Body of pancreas (tissue), 4 donors: ENCODE measurements around the gene S100A14. TPM values are rescaled to one million over a fixed set of nuclear protein-coding genes. Genes with fewer than 3 reads are reported as not detected.

Source experiments
- ATAC-seq: fragments of 150-250 bp; one replicate; pipeline ENCODE4 v1.9.1; 2016
- DNase-seq, 4 donors: peaks; one replicate each; pipeline ENCODE4 v3.0.0-alpha.2; 2019
- H3K27ac ChIP-seq, 4 donors: fragments of 200-600 bp; sonication (generic); 1 replicate in 3 of 4; 2 replicates in 1 of 4; pipeline versions ENCODE4 v1.5.1 to v1.6.1; 2016 to 2019; ENCODE audit warnings: mild to moderate bottlenecking in 1 of 4, mixed read lengths in 1 of 4, moderate library complexity in 1 of 4
- H3K27me3 ChIP-seq, 2 donors: fragments of 200-600 bp; sonication (generic); one replicate each; pipeline ENCODE4 v1.6.0; 2016; ENCODE audit warnings: mild to moderate bottlenecking in 1 of 2
- H3K36me3 ChIP-seq, 2 donors: fragments of 200-600 bp; sonication (generic); replicated peaks in 1 of 2; 2 replicates each; pipeline ENCODE4 v1.5.1; 2016; ENCODE audit warnings: low read depth in 2 of 2; ENCODE audit not compliant: insufficient read depth in 1 of 2
- H3K4me1 ChIP-seq: fragments of 200-600 bp; sonication (generic); one replicate; pipeline ENCODE4 v1.6.0; 2016
- H3K4me3 ChIP-seq, 2 donors: fragments of 200-600 bp; sonication (generic); 1 replicate in 1 of 2; 2 replicates in 1 of 2; pipeline ENCODE4 v1.5.1; 2016 to 2019
- H3K9me3 ChIP-seq, 3 donors: fragments of 200-600 bp; sonication (generic); 1 replicate in 2 of 3; 2 replicates in 1 of 3; pipeline ENCODE4 v1.5.1; 2016
- POLR2A ChIP-seq, 3 donors: fragments of 450-650 bp; IDR thresholded peaks; one replicate each; pipeline ENCODE4 v1.6.1; 2016; ENCODE audit warnings: antibody characterized with exemption in 3 of 3, mild to moderate bottlenecking in 2 of 3
- WGBS, 2 donors: methylation state at CpG; one replicate each; pipeline ENCODE4 v1.1.5; 2017; 5-methylcytosine and 5-hydroxymethylcytosine counted together
- intact Hi-C: fragments of 100-400 bp; cut with DNase I; formaldehyde crosslinking; loops from one replicate; pipeline ENCODE4 v1.15.1; 2023
- total RNA-seq, 2 donors: library from RNA; depleted of rRNA; stranded (reverse); fragments of >200 nt; gene quantifications; one replicate each; pipeline ENCODE4 v1.1.0, GENCODE V29; 2016
- TF ChIP-seq, protein P1 (sequence below), 7 experiments: fragments of 450-650 bp in 4 of 7; fragments of 200-600 bp in 3 of 7; sonication (generic) in 3 of 7; IDR thresholded peaks; one replicate each; pipeline ENCODE4 v1.5.1; 2016 to 2019; ENCODE audit warnings: antibody characterized with exemption in 7 of 7

Gene S100A14
- total RNA-seq, 2 donors from 2014 or later: 12.2 to 30.4 TPM

DNA sequence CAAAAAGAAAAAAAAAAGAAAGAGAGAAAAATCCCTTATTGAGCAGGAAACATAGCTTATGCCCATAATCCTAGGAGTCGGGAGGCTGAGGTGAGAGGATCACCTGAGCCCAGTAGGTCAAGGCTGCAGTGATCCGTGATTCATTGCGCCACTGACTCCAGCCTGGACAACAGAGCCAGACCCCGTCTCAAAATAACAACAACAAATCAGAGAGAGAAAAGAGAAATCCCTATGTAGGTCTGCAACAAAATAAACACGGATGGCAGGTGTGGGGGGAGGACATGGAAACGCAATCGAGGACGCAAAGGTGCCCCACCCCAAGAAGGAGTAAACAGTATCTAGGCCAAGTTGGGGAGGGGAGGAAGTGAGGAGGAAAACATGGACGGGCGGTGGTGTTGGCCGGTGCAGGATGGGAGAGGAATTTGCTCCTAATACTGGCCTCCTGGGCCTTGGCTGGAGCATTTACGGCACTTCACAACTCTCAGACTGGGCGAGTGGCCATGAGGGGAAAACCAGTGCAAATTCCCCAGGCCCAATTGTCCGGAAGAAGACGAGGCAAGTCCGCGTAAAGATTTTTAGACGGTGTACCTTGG, 17.1 kb upstream of the S100A14 start:
- intact Hi-C loops: no loop called here
- no peak for TF ChIP-seq POLR2A (IDR thresholded peaks at IDR 0.05)
- TF ChIP-seq, protein P1, sequence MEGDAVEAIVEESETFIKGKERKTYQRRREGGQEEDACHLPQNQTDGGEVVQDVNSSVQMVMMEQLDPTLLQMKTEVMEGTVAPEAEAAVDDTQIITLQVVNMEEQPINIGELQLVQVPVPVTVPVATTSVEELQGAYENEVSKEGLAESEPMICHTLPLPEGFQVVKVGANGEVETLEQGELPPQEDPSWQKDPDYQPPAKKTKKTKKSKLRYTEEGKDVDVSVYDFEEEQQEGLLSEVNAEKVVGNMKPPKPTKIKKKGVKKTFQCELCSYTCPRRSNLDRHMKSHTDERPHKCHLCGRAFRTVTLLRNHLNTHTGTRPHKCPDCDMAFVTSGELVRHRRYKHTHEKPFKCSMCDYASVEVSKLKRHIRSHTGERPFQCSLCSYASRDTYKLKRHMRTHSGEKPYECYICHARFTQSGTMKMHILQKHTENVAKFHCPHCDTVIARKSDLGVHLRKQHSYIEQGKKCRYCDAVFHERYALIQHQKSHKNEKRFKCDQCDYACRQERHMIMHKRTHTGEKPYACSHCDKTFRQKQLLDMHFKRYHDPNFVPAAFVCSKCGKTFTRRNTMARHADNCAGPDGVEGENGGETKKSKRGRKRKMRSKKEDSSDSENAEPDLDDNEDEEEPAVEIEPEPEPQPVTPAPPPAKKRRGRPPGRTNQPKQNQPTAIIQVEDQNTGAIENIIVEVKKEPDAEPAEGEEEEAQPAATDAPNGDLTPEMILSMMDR (IDR thresholded peaks at IDR 0.05): no peak
- Histone ChIP-seq H3K4me3 (no peak overlapping the region), H3K27me3 (no peaks in the 10 kb centered on the region), H3K4me1 (peaks cover 39% of the 10 kb centered on the region), H3K9me3 (no peaks in the 10 kb centered on the region), H3K27ac (peak overlapping the region; percentile 99 to 100 (median 100)), H3K36me3 (no peaks in the 10 kb centered on the region)
- WGBS, 2 donors: 28 to 61% methylated on average over 18 of the region's 18 CpGs
- no peak for DNase-seq
- peak; percentile 30 for ATAC-seq

DNA sequence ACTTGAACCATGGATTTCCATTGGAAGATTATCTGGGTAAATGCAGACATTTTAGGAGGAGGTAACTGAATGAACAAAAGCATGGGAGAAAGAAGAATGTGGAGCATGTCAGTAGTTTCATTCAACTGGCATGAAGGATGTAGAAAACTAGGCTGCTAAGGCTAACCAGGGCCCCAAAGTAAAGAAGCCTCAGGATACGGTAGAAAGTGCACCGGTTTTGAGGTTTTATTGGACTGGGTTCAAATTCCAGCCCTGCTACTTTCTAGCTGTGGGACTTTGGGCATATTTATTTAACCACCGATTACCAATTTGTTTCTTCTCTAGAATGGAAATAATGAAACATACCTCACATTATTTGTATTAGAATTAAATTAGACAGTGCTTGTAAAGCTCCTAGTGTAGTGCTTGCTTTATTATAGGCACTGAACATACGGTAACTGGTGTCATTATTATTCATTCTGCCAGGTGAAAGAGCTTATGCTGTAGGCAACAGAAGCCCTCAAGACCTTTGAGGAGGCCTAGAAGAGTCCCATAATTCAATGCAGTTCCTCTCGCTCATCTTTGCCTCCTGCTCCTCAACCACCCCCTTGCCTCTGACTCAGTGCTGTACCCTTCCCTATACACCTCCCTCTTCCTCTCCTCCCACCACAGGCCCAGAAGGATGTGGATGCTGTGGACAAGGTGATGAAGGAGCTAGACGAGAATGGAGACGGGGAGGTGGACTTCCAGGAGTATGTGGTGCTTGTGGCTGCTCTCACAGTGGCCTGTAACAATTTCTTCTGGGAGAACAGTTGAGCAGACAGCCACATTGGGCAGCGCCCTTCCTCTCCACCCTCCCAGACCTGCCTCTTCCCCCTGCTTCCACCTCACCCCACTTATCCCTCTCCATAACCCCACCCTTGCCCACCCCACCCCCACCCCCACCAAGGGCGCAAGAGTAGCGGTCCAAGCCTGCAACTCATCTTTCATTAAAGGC, 15.2 kb upstream of the S100A14 start:
- TF ChIP-seq POLR2A (IDR thresholded peaks at IDR 0.05): no peak
- TF ChIP-seq, protein P1 (IDR thresholded peaks at IDR 0.05): no peak
- 68 to 69% methylated on average over 10 of the region's 10 CpGs for whole genome bisulfite sequencing, 2 donors
- Histone ChIP-seq H3K27me3 (no peaks in the 10 kb centered on the region), H3K4me3 (no peak overlapping the region), H3K27ac (no peak overlapping the region), H3K9me3 (no peaks in the 10 kb centered on the region), H3K4me1 (peaks cover 39% of the 10 kb centered on the region), H3K36me3 (no peaks in the 10 kb centered on the region)
- DNase-seq (no peak), ATAC-seq (no peak)
- intact Hi-C loops: no loop called here

DNA sequence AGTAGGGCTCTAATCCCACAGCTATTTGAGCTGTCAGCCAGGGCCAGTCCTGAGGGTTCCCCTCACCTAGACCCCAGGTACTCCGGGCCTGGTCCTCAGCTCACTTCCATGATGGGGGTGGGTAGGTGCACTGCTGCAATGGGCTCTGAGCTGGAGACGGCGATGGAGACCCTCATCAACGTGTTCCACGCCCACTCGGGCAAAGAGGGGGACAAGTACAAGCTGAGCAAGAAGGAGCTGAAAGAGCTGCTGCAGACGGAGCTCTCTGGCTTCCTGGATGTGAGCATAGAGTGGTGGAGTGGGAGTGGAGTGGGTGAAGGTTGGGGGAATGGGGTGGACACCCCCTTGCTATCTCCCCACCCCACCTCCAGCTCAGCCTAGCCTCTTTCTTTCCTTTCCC, 14.3 kb upstream of the S100A14 start:
- ATAC-seq: no peak
- Histone ChIP-seq H3K27ac (peak overlapping the region in 1 of 4 donors; percentile 16), H3K4me1 (peaks cover 35% of the 10 kb centered on the region), H3K9me3 (no peaks in the 10 kb centered on the region), H3K4me3 (no peak overlapping the region), H3K27me3 (no peaks in the 10 kb centered on the region), H3K36me3 (no peaks in the 10 kb centered on the region)
- DNase-seq: no peak
- 77 to 94% methylated on average over 5 to 6 of the region's 7 CpGs for WGBS, 2 donors
- TF ChIP-seq POLR2A (IDR thresholded peaks at IDR 0.05): no peak
- TF ChIP-seq, protein P1 (IDR thresholded peaks at IDR 0.05): no peak
- intact Hi-C loops: no loop called here

DNA sequence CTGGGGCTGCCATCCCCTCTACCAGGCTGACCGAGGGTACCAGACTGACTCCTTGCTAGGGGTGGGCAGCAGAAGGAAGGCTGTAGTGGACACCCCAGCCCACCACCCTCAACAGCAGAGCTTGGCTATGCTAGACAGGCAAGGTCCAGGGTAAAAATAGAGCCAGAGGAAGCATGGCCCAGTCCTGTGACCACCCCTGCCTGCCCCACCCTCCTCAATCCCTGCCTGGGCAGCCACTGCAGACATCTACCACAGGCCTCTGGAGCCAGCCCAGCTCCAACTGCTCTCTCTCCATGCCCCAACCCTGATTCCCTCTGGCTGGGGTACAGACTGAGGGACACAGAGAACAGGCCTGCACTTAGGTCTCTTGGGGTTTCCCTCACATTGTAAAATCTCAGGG, 13.8 kb upstream of the S100A14 start:
- H3K4me1 ChIP-seq: peaks cover 33% of the 10 kb centered on the region
- no peak for ATAC-seq
- no peaks in the 10 kb centered on the region for H3K36me3 ChIP-seq
- H3K9me3 ChIP-seq: no peaks in the 10 kb centered on the region
- DNase-seq: no peak
- TF ChIP-seq POLR2A (IDR thresholded peaks at IDR 0.05): no peak
- TF ChIP-seq, protein P1 (IDR thresholded peaks at IDR 0.05): no peak
- H3K27me3 ChIP-seq: no peaks in the 10 kb centered on the region
- intact Hi-C loops: no loop called here
- 71 to 90% methylated on average over 1 of the region's 1 CpG for WGBS, 2 donors
- peak overlapping the region in 1 of 4 donors; percentile 16 for H3K27ac ChIP-seq
- H3K4me3 ChIP-seq: no peak overlapping the region
